ENCODE measurements around the gene CHRDL2.
"Not testable (repeated sequence)": the region's sequence is repeated elsewhere in the genome, so short reads cannot be mapped to it uniquely, and the experiment has no call there.

Gene CHRDL2

DNA sequence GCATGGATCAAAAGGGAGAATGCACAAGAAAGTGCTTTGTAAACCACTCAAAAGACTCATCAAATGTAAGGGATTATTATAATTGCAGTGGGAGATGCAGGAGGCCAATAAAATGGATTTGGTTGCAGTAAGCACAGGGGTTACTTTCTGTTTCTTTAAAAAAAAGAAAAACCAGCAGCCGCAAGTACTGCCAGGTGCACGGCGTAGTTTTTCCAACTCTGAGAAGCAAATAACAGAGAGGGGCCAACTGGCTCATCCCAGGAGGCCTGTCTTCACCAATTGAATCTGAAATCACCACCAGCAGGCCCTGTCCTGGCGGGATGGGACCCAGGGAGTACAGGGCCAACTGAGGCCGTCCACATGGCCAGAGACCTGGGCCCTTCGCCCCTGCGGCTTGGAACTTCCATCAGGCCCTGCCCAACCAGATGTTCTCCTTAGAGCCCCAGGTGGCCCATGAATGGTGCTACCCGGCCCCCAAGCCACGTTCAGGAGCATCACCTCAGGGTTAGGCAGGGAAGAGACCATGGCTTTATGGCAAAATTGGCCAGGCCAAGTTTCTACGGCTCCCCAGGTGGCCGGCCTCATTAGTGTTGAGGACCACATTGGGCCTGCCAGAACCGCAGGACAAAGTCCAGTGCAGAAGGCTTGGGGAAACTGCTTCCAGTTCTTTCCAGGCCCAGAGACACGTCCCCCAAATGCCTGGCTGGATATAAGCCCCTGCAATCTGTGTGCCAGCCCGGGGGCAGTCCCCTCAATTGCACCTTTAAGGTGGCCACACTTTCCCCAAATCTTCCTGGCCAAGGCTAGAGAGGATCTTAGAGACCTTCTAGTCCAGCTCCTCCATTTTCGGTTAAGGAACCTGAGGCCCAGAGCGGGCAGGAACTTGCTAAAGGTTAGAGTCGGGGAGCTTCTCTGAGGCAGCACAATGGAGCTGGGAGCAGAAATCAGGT, 61.7 kb downstream of the CHRDL2 start:
- no peak for ATAC-seq

DNA sequence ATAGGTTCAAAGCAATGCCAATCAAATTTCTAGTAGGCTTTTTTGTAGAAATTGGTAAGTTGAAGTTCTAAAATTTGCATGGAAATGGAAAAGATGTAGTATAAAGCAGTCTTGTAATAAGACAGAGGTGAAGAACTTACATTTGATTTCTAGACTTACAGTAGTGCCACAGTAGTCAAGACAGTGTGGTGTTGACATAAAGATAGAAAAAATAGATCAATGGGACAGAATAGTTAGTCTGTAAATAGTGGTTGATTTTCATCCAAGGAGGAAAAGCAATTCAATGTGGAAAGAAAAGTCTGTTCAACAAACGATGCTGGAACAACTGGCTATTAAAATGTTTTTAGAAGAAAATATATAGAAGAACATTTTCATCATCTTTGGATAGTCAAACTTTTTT, 67.9 kb downstream of the CHRDL2 start:
- no peak for ATAC-seq

GRCh38 chr11:74662487-74663103, 68.6 kb downstream of the CHRDL2 start:
- ATAC-seq = no peak

- not testable (repeated sequence) for ATAC-seq
Measured at GRCh38 chr11:74659124-74659523, 72.1 kb downstream of the CHRDL2 start.

DNA sequence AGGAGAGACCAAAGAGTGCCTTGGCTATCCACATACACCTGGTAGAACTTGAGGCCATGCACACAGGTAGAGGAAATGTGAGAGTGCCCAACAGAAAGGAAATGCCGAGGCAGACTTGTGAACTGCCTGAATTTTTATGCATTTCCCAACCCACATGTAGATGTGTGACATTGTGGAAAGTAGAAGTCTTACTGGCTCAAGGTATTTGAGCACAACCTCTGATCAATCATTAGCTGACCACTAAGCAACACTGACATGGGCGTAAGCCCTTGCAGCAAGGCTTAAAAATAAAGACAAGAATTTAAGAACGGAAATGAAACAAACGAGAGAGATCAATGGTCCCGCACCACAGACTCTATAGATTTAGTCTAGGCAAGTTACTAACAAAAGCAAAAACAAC, 76.2 kb downstream of the CHRDL2 start:
- ATAC-seq = no peak

- no peak for ATAC-seq
Measured at GRCh38 chr11:74650498-74650897, 80.7 kb downstream of the CHRDL2 start.

DNA sequence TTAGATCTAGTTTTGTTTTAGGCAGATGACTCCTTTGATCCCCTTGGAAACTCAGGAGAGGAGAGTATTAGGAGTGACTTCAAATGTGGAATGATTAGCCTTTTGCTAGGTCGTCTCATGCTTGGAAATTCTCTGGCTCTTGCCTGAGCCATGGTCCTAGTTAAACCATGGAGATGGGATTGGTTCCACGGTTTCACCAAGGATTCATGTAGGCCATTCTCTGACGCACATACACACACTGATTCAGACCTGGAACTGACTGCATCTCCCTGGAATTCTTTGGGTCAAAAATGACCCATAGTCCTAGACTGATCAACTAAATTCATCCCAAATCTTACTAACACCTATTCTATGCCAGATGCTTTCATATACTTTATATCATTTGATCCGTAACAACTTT, 82.3 kb downstream of the CHRDL2 start:
- no peak for ATAC-seq

DNA sequence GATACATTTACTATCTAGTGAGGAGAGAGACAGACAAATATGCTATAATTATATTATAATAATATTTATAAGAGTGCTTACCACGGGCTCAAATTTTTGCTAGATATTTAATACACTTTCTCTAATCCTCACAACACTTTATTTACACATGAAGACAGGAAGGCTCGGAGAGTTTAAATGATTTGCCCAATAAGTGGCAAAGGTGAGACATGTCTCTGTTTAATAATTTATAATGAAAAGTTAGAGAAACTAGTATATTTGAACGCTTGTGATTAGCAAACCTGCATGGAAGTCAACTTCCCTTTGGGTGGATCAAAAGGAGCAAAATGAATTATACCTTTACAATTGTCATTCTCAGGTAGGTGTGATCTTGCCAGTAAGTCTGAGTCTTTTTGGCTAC, 83.4 kb downstream of the CHRDL2 start:
- no peak for ATAC-seq

GRCh38 chr11:74647404-74647803, 83.8 kb downstream of the CHRDL2 start:
- ATAC-seq = no peak

- ATAC-seq = no peak
Measured at GRCh38 chr11:74646954-74647353, 84.3 kb downstream of the CHRDL2 start.

Measured in activated CD4-positive, CD25-positive, alpha-beta regulatory T cell treated with anti-CD3 and anti-CD28 coated beads, Interleukin-2, amount 50 U/mL, for 24 hours (primary cell).